IMR-90 (cell line): Measurements from ENCODE around the gene MYH9. TPM values are rescaled to one million over a fixed set of nuclear protein-coding genes. Genes with fewer than 3 reads are reported as not detected.
"Not testable (repeated sequence)": the region's sequence is repeated elsewhere in the genome, so short reads cannot be mapped to it uniquely, and the experiment has no call there.

ENCODE experiments used
- ATAC-seq: fragments of 200-7000 bp; cut with Tn5 transposase; 2 replicates; pipeline ENCODE4 v1.9.1; 2020; ENCODE audit warnings: low read depth, mild to moderate bottlenecking, moderate library complexity
- BruUV-seq: library from RNA; stranded (reverse); fragments of 400-500 nt; replicated peaks from 2 replicates; lab custom pipeline; 2021; lab: Mats Ljungman, UMichigan
- CTCF ChIA-PET: fragments of 300-600 bp; formaldehyde crosslinking; extraction: SDS; loops from one replicate; lab custom pipeline; 2021; ENCODE audit warnings: antibody characterized with exemption; lab: Yijun Ruan, JAX
- POLR2A ChIA-PET: fragments of 300-600 bp; sonication (Branson Sonifier 250); formaldehyde crosslinking; loops from one replicate; lab custom pipeline; 2022; ENCODE audit warnings: antibody characterized with exemption; ENCODE audit not compliant: unreplicated experiment; lab: Charles Lee
- DNase-seq: peaks from one replicate; pipeline ENCODE4 v3.0.0; 2013
- H2AFZ ChIP-seq: replicated peaks from 2 replicates; pipeline ENCODE3; 2013; ENCODE audit warnings: low read length, mild to moderate bottlenecking; ENCODE audit not compliant: poor library complexity
- H2AK5ac ChIP-seq: 2 replicates; pipeline ENCODE4 v1.6.1; 2013; ENCODE audit warnings: low read depth, low read length, inconsistent platforms
- H2AK9ac ChIP-seq: replicated peaks from 2 replicates; pipeline ENCODE3; 2013; ENCODE audit warnings: mild to moderate bottlenecking, low read depth, low read length, moderate library complexity; ENCODE audit not compliant: poor library complexity
- H2BK120ac ChIP-seq: 2 replicates; pipeline ENCODE4 v1.6.1; 2013; ENCODE audit warnings: low read depth, low read length, inconsistent platforms
- H2BK15ac ChIP-seq: 3 replicates; pipeline ENCODE4 v1.6.1; 2013; ENCODE audit warnings: low read depth, low read length, inconsistent platforms
- H2BK20ac ChIP-seq: 2 replicates; pipeline ENCODE4 v1.6.1; 2013; ENCODE audit warnings: low read depth, mild to moderate bottlenecking, inconsistent platforms, low read length, moderate library complexity
- H2BK5ac ChIP-seq: 2 replicates; pipeline ENCODE4 v1.6.1; 2013; ENCODE audit warnings: mild to moderate bottlenecking, low read depth, low read length, inconsistent platforms; ENCODE audit not compliant: poor library complexity, severe bottlenecking
- H3K14ac ChIP-seq: replicated peaks from 2 replicates; pipeline ENCODE4 v1.6.1; 2013; ENCODE audit warnings: low read depth, low read length, inconsistent platforms
- H3K18ac ChIP-seq: 2 replicates; pipeline ENCODE4 v1.6.1; 2013; ENCODE audit warnings: low read depth, low read length, control low read depth
- H3K23ac ChIP-seq: 2 replicates; pipeline ENCODE4 v1.6.1; 2013; ENCODE audit warnings: low read depth, low read length, inconsistent platforms
- H3K27ac ChIP-seq: 2 replicates; pipeline ENCODE4 v1.5.1; 2013; ENCODE audit warnings: mild to moderate bottlenecking, control low read depth, low read length; ENCODE audit not compliant: insufficient read depth
- H3K27me3 ChIP-seq: 2 replicates; pipeline ENCODE4 v1.6.1; 2013; ENCODE audit warnings: low read length; ENCODE audit not compliant: control insufficient read depth, insufficient read depth
- H3K36me3 ChIP-seq: 2 replicates; pipeline ENCODE4 v1.6.1; 2013; ENCODE audit warnings: low read length, mixed read lengths; ENCODE audit not compliant: control insufficient read depth, insufficient read depth
- H3K4ac ChIP-seq: 2 replicates; pipeline ENCODE4 v1.6.1; 2013; ENCODE audit warnings: low read depth, low read length, inconsistent platforms
- H3K4me1 ChIP-seq: 2 replicates; pipeline ENCODE4 v1.6.1; 2013; ENCODE audit warnings: low read length, mixed read lengths; ENCODE audit not compliant: control insufficient read depth, insufficient read depth
- H3K4me2 ChIP-seq: 2 replicates; pipeline ENCODE4 v1.6.1; 2013; ENCODE audit warnings: low read depth, mild to moderate bottlenecking, control low read depth, low read length, moderate library complexity
- H3K4me3 ChIP-seq: 2 replicates; pipeline ENCODE4 v1.5.1; 2013; ENCODE audit warnings: low read depth, mild to moderate bottlenecking, control low read depth, low read length, moderate library complexity; ENCODE audit not compliant: insufficient read depth
- H3K56ac ChIP-seq: 2 replicates; pipeline ENCODE4 v1.6.1; 2013; ENCODE audit warnings: low read length, inconsistent platforms; ENCODE audit not compliant: insufficient read depth; ENCODE audit errors: extremely low read depth
- H3K79me1 ChIP-seq, 2 experiments: 2 replicates each; pipeline ENCODE4 v1.6.1; 2013; ENCODE audit warnings: low read length in 2 of 2, inconsistent platforms in 1 of 2, low read depth in 1 of 2
- H3K9ac ChIP-seq: 2 replicates; pipeline ENCODE4 v1.6.1; 2013; ENCODE audit warnings: low read depth, low read length, control low read depth
- H3K9me1 ChIP-seq: 2 replicates; pipeline ENCODE4 v1.6.1; 2013; ENCODE audit warnings: low read length, inconsistent platforms; ENCODE audit not compliant: insufficient read depth
- H3K9me3 ChIP-seq: 2 replicates; pipeline ENCODE4 v1.6.1; 2013; ENCODE audit warnings: low read length; ENCODE audit not compliant: control insufficient read depth, insufficient read depth
- H4K20me1 ChIP-seq: 2 replicates; pipeline ENCODE4 v1.6.1; 2013; ENCODE audit warnings: low read length, inconsistent platforms; ENCODE audit not compliant: insufficient read depth
- H4K5ac ChIP-seq: 2 replicates; pipeline ENCODE4 v1.6.1; 2013; ENCODE audit warnings: mild to moderate bottlenecking, low read depth, low read length, control low read depth
- H4K8ac ChIP-seq, 2 experiments: 2 replicates each; pipeline ENCODE4 v1.6.1; 2013; ENCODE audit warnings: low read depth in 2 of 2, low read length in 2 of 2, control low read depth in 1 of 2, inconsistent platforms in 1 of 2
- H4K91ac ChIP-seq: 2 replicates; pipeline ENCODE4 v1.6.1; 2013; ENCODE audit warnings: low read depth, low read length, inconsistent platforms; ENCODE audit not compliant: insufficient read depth
- WGBS, 2 experiments: methylation state at CpG; one replicate each; pipeline versions ENCODE4 v1.1.5 to v1.1.7; 2013; ENCODE audit warnings: missing lambda C conversion rate in 2 of 2; ENCODE audit not compliant: insufficient read length in 1 of 2; ENCODE audit errors: extremely low coverage in 2 of 2; 5-methylcytosine and 5-hydroxymethylcytosine counted together
- dilution Hi-C: fragments of 300-500 bp; cut with HindIII; formaldehyde crosslinking; loops from one replicate; pipeline ENCODE4 v1.14.3; 2018; ENCODE audit warnings: low sequenced_read_pairs; ENCODE audit not compliant: unreplicated experiment
- in situ Hi-C: fragments of 300-500 bp; cut with MboI; formaldehyde crosslinking; loops from 3 replicates; pipeline ENCODE4 v1.14.3; 2019; ENCODE audit warnings: low sequenced_read_pairs, inconsistent platforms, mixed read lengths
- intact Hi-C: fragments of 100-400 bp; cut with micrococcal nuclease; formaldehyde crosslinking; loops from 2 replicates; pipeline ENCODE4 v1.10.0; 2022
- polyA plus RNA-seq, 3 experiments: library from polyadenylated mRNA; depleted of rRNA; stranded (reverse); fragments of >200 nt; gene quantifications; 2 replicates each; pipeline ENCODE4 v1.2.3, GENCODE V29; 2012; ENCODE audit warnings: low replicate concordance in 1 of 3
- total RNA-seq: library from RNA; depleted of rRNA; stranded (reverse); fragments of >200 nt; gene quantifications from 2 replicates; pipeline ENCODE4 v1.2.3, GENCODE V29; 2012

Gene MYH9
- total and polyA plus RNA-seq, 2 of the 4 experiments (the other 2 are of a cell fraction) = 475 to 554 TPM

DNA sequence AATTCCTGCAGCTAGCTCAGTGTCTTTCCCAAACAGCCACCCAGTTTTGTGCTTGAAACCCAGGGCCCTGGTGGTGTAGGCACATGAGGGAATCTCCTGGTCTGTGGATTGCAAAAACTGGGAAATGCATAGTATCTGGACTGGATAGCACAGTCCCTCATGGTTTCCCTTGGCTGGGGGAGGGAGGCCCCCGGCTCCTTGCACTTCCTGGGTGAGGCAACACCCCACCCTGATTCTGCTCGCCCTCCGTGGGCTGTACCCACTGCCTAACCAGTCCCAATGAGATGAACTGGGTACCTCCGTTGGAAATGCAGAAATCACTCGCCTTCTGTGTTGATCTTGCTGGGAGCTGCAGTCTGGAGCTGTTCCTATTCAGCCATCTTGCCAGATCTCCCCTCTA, 115.8 kb downstream of the MYH9 start:
- H3K4me2 ChIP-seq, H3K18ac ChIP-seq, H3K9ac ChIP-seq, dilution Hi-C loops, H3K36me3 ChIP-seq, H4K8ac ChIP-seq, H3K23ac ChIP-seq, H2BK20ac ChIP-seq, H3K56ac ChIP-seq, H3K4me1 ChIP-seq, H3K4me3 ChIP-seq, ATAC-seq, H3K9me3 ChIP-seq, H2BK5ac ChIP-seq, H2BK15ac ChIP-seq, BruUV-seq, H4K5ac ChIP-seq, H2AK5ac ChIP-seq, H2BK120ac ChIP-seq, H3K79me1 ChIP-seq, H3K4ac ChIP-seq, H4K91ac ChIP-seq, H3K27ac ChIP-seq, H3K14ac ChIP-seq, H3K9me1 ChIP-seq, intact Hi-C loops, H3K27me3 ChIP-seq, H2AFZ ChIP-seq, H4K20me1 ChIP-seq, in situ Hi-C loops, H2AK9ac ChIP-seq, DNase-seq, POLR2A ChIA-PET: not testable (repeated sequence)
- WGBS, 2 experiments = no CpG with 5 or more reads among the region's 5 CpGs
- CTCF ChIA-PET = interaction anchor here (1.0 kb wide), 1 partner anchor 15 kb away, joined by 3 read pairs; no protein-coding TSS in a partner anchor

- H2BK5ac ChIP-seq, BruUV-seq, H2BK15ac ChIP-seq, H3K27ac ChIP-seq, H3K4me3 ChIP-seq, intact Hi-C loops, H3K4me2 ChIP-seq, H4K91ac ChIP-seq, H3K79me1 ChIP-seq, H4K8ac ChIP-seq, H4K20me1 ChIP-seq, H3K9me1 ChIP-seq, POLR2A ChIA-PET, ATAC-seq, H3K9me3 ChIP-seq, CTCF ChIA-PET, H3K9ac ChIP-seq, H2AK9ac ChIP-seq, H3K14ac ChIP-seq, H2BK120ac ChIP-seq, H3K27me3 ChIP-seq, H3K4ac ChIP-seq, H3K18ac ChIP-seq, H3K23ac ChIP-seq, H2BK20ac ChIP-seq, DNase-seq, H2AFZ ChIP-seq, H3K4me1 ChIP-seq, H3K56ac ChIP-seq, H4K5ac ChIP-seq, H3K36me3 ChIP-seq, H2AK5ac ChIP-seq, in situ Hi-C loops, dilution Hi-C loops: not testable (repeated sequence)
- 88% methylated on average over 4 of the region's 7 CpGs; no CpG with 5 or more reads in 1 of the 2 experiments for WGBS, 2 experiments
These were observed 116.5 kb downstream of the MYH9 start for GRCh38 chr22:36271231-36271630.
